ENCODE data around the gene ACVR2A.

ACVR2A gene

DNA sequence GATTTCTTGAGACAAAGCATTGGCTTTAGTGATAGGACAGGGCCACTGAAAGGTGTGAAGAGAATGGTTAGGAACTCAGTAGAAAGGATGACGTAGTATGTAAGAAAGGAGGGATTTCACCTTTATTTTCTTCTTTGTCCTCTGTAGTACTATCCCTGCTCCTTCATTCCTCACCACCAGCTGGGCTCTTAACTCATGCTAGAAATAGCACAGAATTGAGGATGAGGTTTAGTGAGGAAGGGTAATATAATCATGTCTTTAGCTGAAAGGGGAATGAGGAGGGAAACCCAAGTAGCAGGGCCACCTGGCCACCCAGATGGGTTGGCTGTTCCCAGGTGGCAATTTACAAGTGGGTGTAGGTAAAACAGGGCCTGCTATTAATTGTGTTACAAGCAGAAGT lies 15.2 kb downstream of the ACVR2A start:
- no peak for DNase-seq (ENCODE audit: extremely low read depth, low read depth)
- TF ChIP-seq, protein P1, sequence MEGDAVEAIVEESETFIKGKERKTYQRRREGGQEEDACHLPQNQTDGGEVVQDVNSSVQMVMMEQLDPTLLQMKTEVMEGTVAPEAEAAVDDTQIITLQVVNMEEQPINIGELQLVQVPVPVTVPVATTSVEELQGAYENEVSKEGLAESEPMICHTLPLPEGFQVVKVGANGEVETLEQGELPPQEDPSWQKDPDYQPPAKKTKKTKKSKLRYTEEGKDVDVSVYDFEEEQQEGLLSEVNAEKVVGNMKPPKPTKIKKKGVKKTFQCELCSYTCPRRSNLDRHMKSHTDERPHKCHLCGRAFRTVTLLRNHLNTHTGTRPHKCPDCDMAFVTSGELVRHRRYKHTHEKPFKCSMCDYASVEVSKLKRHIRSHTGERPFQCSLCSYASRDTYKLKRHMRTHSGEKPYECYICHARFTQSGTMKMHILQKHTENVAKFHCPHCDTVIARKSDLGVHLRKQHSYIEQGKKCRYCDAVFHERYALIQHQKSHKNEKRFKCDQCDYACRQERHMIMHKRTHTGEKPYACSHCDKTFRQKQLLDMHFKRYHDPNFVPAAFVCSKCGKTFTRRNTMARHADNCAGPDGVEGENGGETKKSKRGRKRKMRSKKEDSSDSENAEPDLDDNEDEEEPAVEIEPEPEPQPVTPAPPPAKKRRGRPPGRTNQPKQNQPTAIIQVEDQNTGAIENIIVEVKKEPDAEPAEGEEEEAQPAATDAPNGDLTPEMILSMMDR (IDR thresholded peaks at IDR 0.05; ENCODE audit: low read depth, low read length), result no peak

DNA sequence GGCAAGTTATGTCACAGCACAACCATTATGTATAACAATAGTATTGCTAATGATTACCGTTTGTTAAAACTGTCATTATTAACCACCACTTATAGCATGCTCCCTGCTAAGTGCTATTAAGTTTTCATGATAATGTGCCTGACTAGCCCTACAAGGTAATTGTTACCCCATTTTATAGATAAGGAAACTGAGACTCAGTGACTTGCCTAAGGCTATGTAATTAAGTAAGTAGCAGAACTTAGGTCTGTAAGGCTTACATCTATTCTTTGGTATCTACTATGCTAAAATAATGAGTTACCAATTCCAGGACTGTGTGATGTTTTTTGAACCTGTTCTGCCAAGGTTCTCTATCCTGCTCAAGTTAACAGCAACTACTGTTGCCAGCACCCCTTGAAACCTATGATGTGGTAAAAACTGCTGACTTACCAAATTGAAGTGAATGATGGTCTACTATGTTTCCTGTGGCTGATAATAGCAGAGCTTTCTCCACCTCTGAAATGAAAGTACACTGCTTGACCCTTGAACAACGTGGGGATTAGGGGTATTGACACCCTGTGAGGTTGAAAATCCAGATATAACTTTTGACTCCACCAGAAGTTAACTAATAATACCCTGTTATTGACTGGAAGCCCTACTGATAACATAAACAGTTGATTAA lies 18.2 kb downstream of the ACVR2A start:
- DNase-seq (ENCODE audit: extremely low read depth, low read depth), result no peak
- TF ChIP-seq, protein P1 (IDR thresholded peaks at IDR 0.05; ENCODE audit: low read depth, low read length), result no peak

DNA sequence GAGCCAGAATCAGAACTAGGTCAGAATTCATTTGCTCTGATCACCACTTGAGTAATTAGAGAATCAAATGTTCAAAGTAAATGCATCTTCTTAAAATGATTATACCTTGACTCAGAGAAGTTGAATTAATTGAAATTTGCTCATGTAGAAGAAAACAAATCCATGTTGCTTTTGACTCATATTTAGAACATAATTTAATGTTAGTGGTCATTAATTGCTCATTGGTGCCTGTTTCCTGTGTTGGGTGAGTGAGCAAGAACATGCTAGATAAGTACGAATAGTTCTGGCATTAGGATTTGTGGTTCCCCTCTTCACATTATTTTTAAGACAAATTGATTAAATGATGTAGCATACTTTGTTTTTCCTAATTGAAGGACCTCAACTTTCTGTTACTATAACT lies 19.0 kb downstream of the ACVR2A start:
- TF ChIP-seq, protein P1 (IDR thresholded peaks at IDR 0.05; ENCODE audit: low read depth, low read length), result no peak
- no peak for DNase-seq (ENCODE audit: extremely low read depth, low read depth)

DNA sequence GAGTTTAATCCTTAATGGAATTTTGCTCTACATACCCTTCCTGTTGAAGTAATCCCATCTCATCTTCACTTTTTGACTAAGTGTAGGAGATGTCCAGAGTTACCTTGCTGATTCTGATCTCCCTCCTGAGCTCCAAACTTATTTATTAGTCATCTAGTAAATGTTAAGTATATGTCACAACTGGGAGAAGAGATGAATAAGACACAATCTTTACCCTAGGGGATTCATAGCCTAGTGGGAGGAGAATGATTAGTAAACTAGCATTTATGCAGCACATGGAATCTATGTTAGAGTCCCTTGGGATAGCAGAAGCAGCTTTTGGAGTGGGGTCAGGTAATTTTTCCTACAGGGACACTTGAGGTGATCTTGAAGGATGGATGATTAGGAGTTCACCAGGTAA lies 20.7 kb downstream of the ACVR2A start:
- TF ChIP-seq, protein P1 (IDR thresholded peaks at IDR 0.05; ENCODE audit: low read depth, low read length), result no peak
- no peak for DNase-seq (ENCODE audit: extremely low read depth, low read depth)

DNA sequence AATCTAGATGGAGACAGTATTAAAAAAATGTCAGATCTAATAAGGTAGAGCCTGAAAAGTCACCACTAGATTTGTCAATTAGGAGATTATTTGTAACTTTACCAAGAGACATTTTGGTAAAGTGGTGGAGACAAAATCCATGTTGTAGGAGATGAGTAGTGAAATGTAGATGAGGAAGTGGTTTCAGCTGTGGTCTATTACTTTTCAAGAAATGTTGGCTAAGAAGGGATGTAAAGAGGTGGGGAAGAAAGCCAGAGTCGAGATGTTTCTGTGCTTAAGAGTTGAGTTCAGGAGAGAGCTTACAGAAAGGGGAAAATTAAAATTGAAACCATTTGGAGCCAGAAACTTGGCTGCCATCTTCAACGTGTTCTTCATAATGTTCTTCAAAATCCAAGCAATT lies 22.2 kb downstream of the ACVR2A start:
- TF ChIP-seq, protein P1 (IDR thresholded peaks at IDR 0.05; ENCODE audit: low read depth, low read length), result no peak
- DNase-seq (ENCODE audit: extremely low read depth, low read depth), result no peak

DNA sequence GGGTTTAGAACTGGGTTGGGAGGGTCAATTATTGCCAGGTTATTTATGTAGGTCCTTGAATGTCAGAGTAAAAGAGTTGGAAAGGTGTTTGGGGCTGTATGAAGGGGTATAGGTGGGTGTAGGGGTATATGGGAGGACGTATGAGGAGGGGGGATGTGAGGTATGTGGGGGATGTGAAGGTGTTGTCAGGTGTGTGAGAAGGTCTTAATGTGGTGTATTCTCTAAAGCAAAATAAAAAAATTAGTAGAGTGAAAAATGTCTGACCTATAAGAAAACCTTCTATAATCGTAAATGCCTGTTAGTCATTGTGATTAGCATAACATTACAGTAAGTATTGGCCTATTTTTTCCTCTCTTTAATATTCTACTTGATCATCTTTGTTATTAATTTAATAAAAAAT lies 25.1 kb downstream of the ACVR2A start:
- TF ChIP-seq, protein P1 (IDR thresholded peaks at IDR 0.05; ENCODE audit: low read depth, low read length), result no peak
- no peak for DNase-seq (ENCODE audit: extremely low read depth, low read depth)

DNA sequence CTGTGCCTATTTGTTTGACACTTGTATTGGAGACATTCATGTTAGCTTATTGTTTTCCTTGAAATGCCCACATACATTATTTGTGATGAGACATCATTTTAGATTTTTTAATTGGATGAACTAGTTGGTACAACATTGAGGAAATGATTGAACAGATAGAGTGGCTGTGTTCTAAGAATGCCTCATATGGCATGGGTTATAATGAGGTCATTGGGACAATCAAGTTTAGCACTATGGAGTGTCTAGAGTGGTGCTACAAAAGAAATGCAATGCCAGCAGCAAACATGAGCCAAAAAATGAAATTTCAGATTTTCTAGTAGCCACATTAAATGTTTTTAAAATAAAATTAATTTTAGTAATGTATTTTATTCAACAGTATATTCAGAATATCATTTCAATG lies 28.1 kb downstream of the ACVR2A start:
- TF ChIP-seq, protein P1 (IDR thresholded peaks at IDR 0.05; ENCODE audit: low read depth, low read length), result no peak
- no peak for DNase-seq (ENCODE audit: extremely low read depth, low read depth)

Data from AG09319 (cell line).